ENCODE data around the gene LDLRAD3.

Gene LDLRAD3

DNA sequence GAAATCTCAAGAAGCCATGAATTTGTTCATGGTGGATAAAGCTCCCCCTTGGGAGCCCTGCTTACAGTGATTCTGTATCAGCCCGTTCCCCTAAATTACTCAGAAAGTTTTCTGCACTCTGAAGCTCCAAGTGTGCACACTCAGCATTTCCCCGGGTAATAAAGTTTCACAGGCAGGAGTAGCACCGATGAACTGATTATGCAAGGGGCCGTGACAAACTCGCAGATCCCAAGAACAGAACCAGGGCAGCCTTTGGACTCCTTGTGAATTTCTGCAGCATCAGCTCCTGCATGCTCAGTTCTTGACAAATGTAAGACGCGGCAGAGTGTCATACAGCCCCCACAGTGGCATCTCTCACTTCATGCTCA is 271.8 kb downstream of the LDLRAD3 start:
- TF ChIP-seq FOXM1 (IDR thresholded peaks at IDR 0.05; ENCODE audit: borderline replicate concordance, low read depth) (no peak), TCF12 (IDR thresholded peaks at IDR 0.05; ENCODE audit: low read depth) (no peak), RAD21 (IDR thresholded peaks at IDR 0.05; ENCODE audit: low read depth) (no peak), CREB1 (IDR thresholded peaks at IDR 0.05; ENCODE audit: low read depth) (no peak), YY1 (IDR thresholded peaks at IDR 0.05; ENCODE audit: low read depth) (no peak), CEBPB (IDR thresholded peaks at IDR 0.05) (no peak)
- TF ChIP-seq, protein P1, sequence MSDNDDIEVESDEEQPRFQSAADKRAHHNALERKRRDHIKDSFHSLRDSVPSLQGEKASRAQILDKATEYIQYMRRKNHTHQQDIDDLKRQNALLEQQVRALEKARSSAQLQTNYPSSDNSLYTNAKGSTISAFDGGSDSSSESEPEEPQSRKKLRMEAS (IDR thresholded peaks at IDR 0.05) = no peak
- TF ChIP-seq, protein P2, sequence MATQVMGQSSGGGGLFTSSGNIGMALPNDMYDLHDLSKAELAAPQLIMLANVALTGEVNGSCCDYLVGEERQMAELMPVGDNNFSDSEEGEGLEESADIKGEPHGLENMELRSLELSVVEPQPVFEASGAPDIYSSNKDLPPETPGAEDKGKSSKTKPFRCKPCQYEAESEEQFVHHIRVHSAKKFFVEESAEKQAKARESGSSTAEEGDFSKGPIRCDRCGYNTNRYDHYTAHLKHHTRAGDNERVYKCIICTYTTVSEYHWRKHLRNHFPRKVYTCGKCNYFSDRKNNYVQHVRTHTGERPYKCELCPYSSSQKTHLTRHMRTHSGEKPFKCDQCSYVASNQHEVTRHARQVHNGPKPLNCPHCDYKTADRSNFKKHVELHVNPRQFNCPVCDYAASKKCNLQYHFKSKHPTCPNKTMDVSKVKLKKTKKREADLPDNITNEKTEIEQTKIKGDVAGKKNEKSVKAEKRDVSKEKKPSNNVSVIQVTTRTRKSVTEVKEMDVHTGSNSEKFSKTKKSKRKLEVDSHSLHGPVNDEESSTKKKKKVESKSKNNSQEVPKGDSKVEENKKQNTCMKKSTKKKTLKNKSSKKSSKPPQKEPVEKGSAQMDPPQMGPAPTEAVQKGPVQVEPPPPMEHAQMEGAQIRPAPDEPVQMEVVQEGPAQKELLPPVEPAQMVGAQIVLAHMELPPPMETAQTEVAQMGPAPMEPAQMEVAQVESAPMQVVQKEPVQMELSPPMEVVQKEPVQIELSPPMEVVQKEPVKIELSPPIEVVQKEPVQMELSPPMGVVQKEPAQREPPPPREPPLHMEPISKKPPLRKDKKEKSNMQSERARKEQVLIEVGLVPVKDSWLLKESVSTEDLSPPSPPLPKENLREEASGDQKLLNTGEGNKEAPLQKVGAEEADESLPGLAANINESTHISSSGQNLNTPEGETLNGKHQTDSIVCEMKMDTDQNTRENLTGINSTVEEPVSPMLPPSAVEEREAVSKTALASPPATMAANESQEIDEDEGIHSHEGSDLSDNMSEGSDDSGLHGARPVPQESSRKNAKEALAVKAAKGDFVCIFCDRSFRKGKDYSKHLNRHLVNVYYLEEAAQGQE (IDR thresholded peaks at IDR 0.05; ENCODE audit: low read depth) = no peak

DNA sequence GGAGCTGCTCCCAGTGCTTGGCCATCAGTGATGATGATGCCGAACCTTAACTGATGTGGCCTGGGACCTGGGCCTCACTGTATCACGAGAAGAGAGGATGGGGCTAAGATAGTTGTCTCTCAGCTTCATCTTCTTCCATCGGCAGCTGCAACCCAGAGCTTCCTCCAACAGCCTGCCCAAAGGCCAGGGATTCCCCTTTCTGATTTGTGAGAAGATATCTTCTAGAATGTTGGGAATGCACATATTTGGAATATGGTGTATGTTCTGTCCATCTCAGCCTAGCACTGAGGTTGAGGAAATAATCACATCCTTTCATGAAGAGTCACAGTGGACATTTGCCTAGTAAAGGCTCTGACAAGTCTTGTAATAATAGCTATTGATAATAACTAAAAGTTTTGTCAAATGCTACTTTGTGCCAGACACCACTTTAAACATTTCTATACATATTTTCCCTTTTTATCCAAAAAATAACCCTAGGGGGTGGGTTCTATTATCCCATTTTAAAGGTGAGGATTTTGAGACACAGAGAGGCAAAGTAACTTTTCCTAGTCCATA is 272.3 kb downstream of the LDLRAD3 start:
- no peak for TF ChIP-seq EGR1 (IDR thresholded peaks at IDR 0.05)
- TF ChIP-seq FOXM1 (IDR thresholded peaks at IDR 0.05; ENCODE audit: borderline replicate concordance, low read depth) = no peak
- no peak for TF ChIP-seq EP300 (IDR thresholded peaks at IDR 0.05; ENCODE audit: borderline replicate concordance)
- TF ChIP-seq NFIC (IDR thresholded peaks at IDR 0.05) = no peak
- TF ChIP-seq CREB1 (IDR thresholded peaks at IDR 0.05; ENCODE audit: low read depth) = no peak
- TF ChIP-seq, protein P3, sequence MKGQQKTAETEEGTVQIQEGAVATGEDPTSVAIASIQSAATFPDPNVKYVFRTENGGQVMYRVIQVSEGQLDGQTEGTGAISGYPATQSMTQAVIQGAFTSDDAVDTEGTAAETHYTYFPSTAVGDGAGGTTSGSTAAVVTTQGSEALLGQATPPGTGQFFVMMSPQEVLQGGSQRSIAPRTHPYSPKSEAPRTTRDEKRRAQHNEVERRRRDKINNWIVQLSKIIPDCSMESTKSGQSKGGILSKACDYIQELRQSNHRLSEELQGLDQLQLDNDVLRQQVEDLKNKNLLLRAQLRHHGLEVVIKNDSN (IDR thresholded peaks at IDR 0.05) = no peak
- no peak for TF ChIP-seq RAD21 (IDR thresholded peaks at IDR 0.05; ENCODE audit: low read depth)
- TF ChIP-seq ZBTB7A (IDR thresholded peaks at IDR 0.05; ENCODE audit: low read depth) = no peak
- TF ChIP-seq, protein P1 (IDR thresholded peaks at IDR 0.05) = no peak
- TF ChIP-seq, protein P2 (IDR thresholded peaks at IDR 0.05; ENCODE audit: low read depth) = no peak
- no peak for TF ChIP-seq TEAD4 (IDR thresholded peaks at IDR 0.05)
- no peak for TF ChIP-seq YY1 (IDR thresholded peaks at IDR 0.05; ENCODE audit: low read depth)
- no peak for TF ChIP-seq TCF12 (IDR thresholded peaks at IDR 0.05; ENCODE audit: low read depth)
- TF ChIP-seq CEBPB (IDR thresholded peaks at IDR 0.05) = no peak
- no peak for TF ChIP-seq TAF1 (IDR thresholded peaks at IDR 0.05; ENCODE audit: low read depth)

DNA sequence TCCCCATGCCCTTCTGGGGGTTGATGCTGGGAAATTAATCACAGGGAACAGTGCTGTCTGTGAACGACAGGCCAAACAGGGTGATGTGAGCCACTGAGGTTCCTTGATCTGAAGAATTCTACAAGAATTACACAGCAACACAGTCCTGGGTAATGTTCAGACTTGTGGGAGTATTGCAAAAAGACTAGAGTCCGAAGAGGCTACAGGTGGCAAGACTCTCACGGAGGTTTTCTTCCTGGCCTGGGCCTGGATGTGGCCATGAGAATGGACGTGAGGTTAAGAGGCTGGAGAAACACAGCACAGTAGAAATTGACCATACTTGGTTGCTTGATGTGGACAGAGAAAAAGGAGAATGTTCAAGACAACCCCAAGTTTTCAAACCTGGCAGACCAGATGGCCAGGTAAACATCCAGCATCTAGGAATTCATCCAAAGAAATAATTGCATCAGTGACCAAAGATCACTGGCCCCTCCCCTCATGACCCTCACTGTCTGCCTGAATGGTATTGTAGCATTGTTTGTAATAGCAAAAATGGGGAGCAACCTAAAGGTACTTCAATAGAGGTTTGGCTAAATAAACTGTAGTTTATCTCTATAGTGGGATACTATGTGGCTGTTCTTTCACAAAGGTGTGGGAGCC is 274.5 kb downstream of the LDLRAD3 start:
- TF ChIP-seq TAF1 (IDR thresholded peaks at IDR 0.05; ENCODE audit: low read depth) (no peak), EGR1 (IDR thresholded peaks at IDR 0.05) (no peak)
- TF ChIP-seq, protein P3 (IDR thresholded peaks at IDR 0.05) = no peak
- TF ChIP-seq, protein P2 (IDR thresholded peaks at IDR 0.05; ENCODE audit: low read depth) = no peak

DNA sequence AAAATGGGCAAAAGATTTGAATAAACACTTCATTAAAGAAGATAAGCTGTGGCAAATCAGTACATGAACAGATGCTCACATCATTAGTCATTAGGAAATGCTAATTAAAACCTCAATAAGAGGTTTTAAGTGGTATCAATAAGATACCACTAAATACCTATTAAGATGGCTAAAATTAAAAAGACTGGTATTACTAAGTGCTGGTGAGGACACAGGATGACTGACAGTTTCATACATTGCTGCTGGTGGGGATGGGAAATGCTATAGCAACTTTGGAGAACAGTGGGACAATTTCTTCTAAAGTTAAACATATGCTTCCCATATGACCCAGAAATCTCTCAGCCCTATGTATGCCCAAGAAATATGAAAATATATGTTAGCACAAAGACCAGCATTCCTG is 276.1 kb downstream of the LDLRAD3 start:
- TF ChIP-seq FOXM1 (IDR thresholded peaks at IDR 0.05; ENCODE audit: borderline replicate concordance, low read depth) (no peak), EGR1 (IDR thresholded peaks at IDR 0.05) (no peak), ZBTB7A (IDR thresholded peaks at IDR 0.05; ENCODE audit: low read depth) (no peak), RAD21 (IDR thresholded peaks at IDR 0.05; ENCODE audit: low read depth) (no peak), CEBPB (IDR thresholded peaks at IDR 0.05) (no peak), EP300 (IDR thresholded peaks at IDR 0.05; ENCODE audit: borderline replicate concordance) (no peak), CREB1 (IDR thresholded peaks at IDR 0.05; ENCODE audit: low read depth) (no peak), NFIC (IDR thresholded peaks at IDR 0.05) (no peak), TEAD4 (IDR thresholded peaks at IDR 0.05) (no peak), TAF1 (IDR thresholded peaks at IDR 0.05; ENCODE audit: low read depth) (no peak), TCF12 (IDR thresholded peaks at IDR 0.05; ENCODE audit: low read depth) (no peak), YY1 (IDR thresholded peaks at IDR 0.05; ENCODE audit: low read depth) (no peak)
- TF ChIP-seq, protein P2 (IDR thresholded peaks at IDR 0.05; ENCODE audit: low read depth) = no peak
- TF ChIP-seq, protein P3 (IDR thresholded peaks at IDR 0.05) = no peak
- TF ChIP-seq, protein P1 (IDR thresholded peaks at IDR 0.05) = no peak
